Measurements from ENCODE around the gene MIEF2.
"Not testable (repeated sequence)": the region's sequence is repeated elsewhere in the genome, so short reads cannot be mapped to it uniquely, and the experiment has no call there.

Gene MIEF2

GRCh38 chr17:18280766-18281371 lies 20.4 kb downstream of the MIEF2 start:
- in situ Hi-C loops (cut with MboI; ENCODE audit: low sequenced_read_pairs), result no loop called here

GRCh38 chr17:18281788-18282187 lies 21.3 kb downstream of the MIEF2 start:
- in situ Hi-C loops (cut with MboI; ENCODE audit: low sequenced_read_pairs), result no loop called here

- in situ Hi-C loops (cut with MboI; ENCODE audit: low sequenced_read_pairs), result no loop called here
These were observed 24.8 kb downstream of the MIEF2 start for GRCh38 chr17:18285296-18285695.

- in situ Hi-C loops (cut with MboI; ENCODE audit: low sequenced_read_pairs), result no loop called here
These were observed 31.5 kb downstream of the MIEF2 start for GRCh38 chr17:18291718-18292540.

GRCh38 chr17:18298061-18298460 lies 37.6 kb downstream of the MIEF2 start:
- in situ Hi-C loops (cut with MboI; ENCODE audit: low sequenced_read_pairs), result not testable (repeated sequence)

GRCh38 chr17:18300725-18301480 lies 40.4 kb downstream of the MIEF2 start:
- in situ Hi-C loops (cut with MboI; ENCODE audit: low sequenced_read_pairs), result no loop called here

- in situ Hi-C loops (cut with MboI; ENCODE audit: low sequenced_read_pairs), result not testable (repeated sequence)
These were observed 42.7 kb downstream of the MIEF2 start for GRCh38 chr17:18303206-18303605.

GRCh38 chr17:18309202-18309601 lies 48.7 kb downstream of the MIEF2 start:
- in situ Hi-C loops (cut with MboI; ENCODE audit: low sequenced_read_pairs), result no loop called here

GRCh38 chr17:18314059-18314730 lies 53.7 kb downstream of the MIEF2 start:
- in situ Hi-C loops (cut with MboI; ENCODE audit: low sequenced_read_pairs), result no loop called here

GRCh38 chr17:18314731-18315561 lies 54.5 kb downstream of the MIEF2 start, which contains the start of the genes SMCR8 and TOP3A:
Gene SMCR8, plus strand, starts transcription at chr17:18315293. Its CDS starts 497 bp downstream, at chr17:18315790.
Gene TOP3A, minus strand, starts transcription at chr17:18314994. Its CDS starts 216 bp downstream, at chr17:18314778.
- in situ Hi-C loops (cut with MboI; ENCODE audit: low sequenced_read_pairs), result no loop called here

- in situ Hi-C loops (cut with MboI; ENCODE audit: low sequenced_read_pairs), result no loop called here
These were observed 55.1 kb downstream of the MIEF2 start for GRCh38 chr17:18315562-18315922.

GRCh38 chr17:18315961-18316360 lies 55.5 kb downstream of the MIEF2 start:
- in situ Hi-C loops (cut with MboI; ENCODE audit: low sequenced_read_pairs), result no loop called here

Data from HL-60/S4 treated with retinoic acid at 250 ng/mL for 4 days and 3 days (cell line).